OCI-LY7 (cell line): ENCODE data around the gene SLC11A2. TPM values are rescaled to one million over a fixed set of nuclear protein-coding genes. Genes with fewer than 3 reads are reported as not detected.

ENCODE experiments used
- BruUV-seq: library from RNA; stranded (reverse); fragments of 400-500 nt; replicated peaks from 2 replicates; lab custom pipeline; 2021; lab: Mats Ljungman, UMichigan
- CTCF ChIA-PET: fragments of 300-600 bp; sonication (Branson Sonifier 250); formaldehyde crosslinking; loops from one replicate; lab custom pipeline; 2022; ENCODE audit warnings: antibody characterized with exemption; ENCODE audit not compliant: unreplicated experiment; lab: Charles Lee
- POLR2A ChIA-PET: fragments of 300-600 bp; sonication (Branson Sonifier 250); formaldehyde crosslinking; loops from one replicate; lab custom pipeline; 2022; ENCODE audit warnings: antibody characterized with exemption; lab: Charles Lee
- DNase-seq: peaks from one replicate; pipeline ENCODE4 v3.0.0-alpha.2; 2015; ENCODE audit warnings: low spot score
- H2AFZ ChIP-seq: fragments of 200-600 bp; sonication (generic), shearing (Covaris generic); 2 replicates; pipeline ENCODE4 v1.6.1; 2014; ENCODE audit warnings: mild to moderate bottlenecking, antibody characterized with exemption, low read length, moderate library complexity
- H3K27ac ChIP-seq: fragments of 200-600 bp; sonication (generic); 2 replicates; pipeline ENCODE4 v1.5.1; 2014; ENCODE audit warnings: mixed run types, low read depth, mild to moderate bottlenecking, moderate library complexity, low read length, inconsistent platforms; ENCODE audit not compliant: poor library complexity, severe bottlenecking
- H3K36me3 ChIP-seq: fragments of 200-600 bp; sonication (generic); 2 replicates; pipeline ENCODE4 v1.6.1; 2014; ENCODE audit warnings: mild to moderate bottlenecking, antibody characterized with exemption, low read length, moderate library complexity, mixed read lengths; ENCODE audit not compliant: insufficient read depth
- H3K4me1 ChIP-seq: fragments of 200-600 bp; sonication (generic); 2 replicates; pipeline ENCODE4 v1.5.1; 2014; ENCODE audit warnings: mild to moderate bottlenecking, low read length; ENCODE audit not compliant: insufficient read depth, poor library complexity, severe bottlenecking
- H3K4me2 ChIP-seq: fragments of 200-600 bp; sonication (generic); 2 replicates; pipeline ENCODE4 v1.6.1; 2014; ENCODE audit warnings: mild to moderate bottlenecking, low read length
- H3K4me3 ChIP-seq: fragments of 200-600 bp; sonication (generic); 2 replicates; pipeline ENCODE4 v1.5.1; 2014; ENCODE audit warnings: mild to moderate bottlenecking, low read depth, low read length; ENCODE audit not compliant: poor library complexity, severe bottlenecking
- H3K79me2 ChIP-seq: fragments of 200-600 bp; sonication (generic); 2 replicates; pipeline ENCODE4 v1.6.1; 2016; ENCODE audit warnings: low read depth, mild to moderate bottlenecking, low read length, moderate library complexity, mixed read lengths; ENCODE audit not compliant: insufficient read depth
- H3K9me2 ChIP-seq: fragments of 200-600 bp; sonication (generic); 2 replicates; pipeline ENCODE4 v1.6.1; 2016; ENCODE audit warnings: mild to moderate bottlenecking, low read length, mixed read lengths; ENCODE audit not compliant: insufficient read depth
- H3K9me3 ChIP-seq: fragments of 200-600 bp; sonication (generic); 2 replicates; pipeline ENCODE4 v1.6.1; 2014; ENCODE audit warnings: mild to moderate bottlenecking, mixed run types, low read length, mixed read lengths
- H4K20me1 ChIP-seq: fragments of 200-600 bp; sonication (generic); 2 replicates; pipeline ENCODE4 v1.6.1; 2014; ENCODE audit warnings: mild to moderate bottlenecking, antibody characterized with exemption, low read length, moderate library complexity, mixed read lengths; ENCODE audit not compliant: insufficient read depth
- EZH2phosphoT487 ChIP-seq: fragments of 200-600 bp; sonication (generic); IDR thresholded peaks from 2 replicates; pipeline ENCODE4 v1.6.1; 2018; ENCODE audit warnings: low read depth, borderline replicate concordance, mild to moderate bottlenecking, mixed run types, antibody characterized with exemption, low read length, moderate library complexity, mixed read lengths
- intact Hi-C: fragments of 100-400 bp; cut with micrococcal nuclease; formaldehyde crosslinking; loops from one replicate; pipeline ENCODE4 v1.10.0; 2022; ENCODE audit not compliant: unreplicated experiment
- total RNA-seq, 2 experiments: library from RNA; depleted of rRNA in 1 of 2; stranded (reverse); fragments of >200 nt in 1 of 2; shearing (Covaris generic) in 1 of 2; gene quantifications; 2 replicates each; pipeline ENCODE4 v1.2.3, GENCODE V29; 2014 to 2022
- TF ChIP-seq, protein P1 (sequence below): fragments of 200-600 bp; sonication (generic); conservative IDR thresholded peaks from 2 replicates; pipeline ENCODE4 v1.5.1; 2014; ENCODE audit warnings: mild to moderate bottlenecking, antibody characterized with exemption, low read length, moderate library complexity, mixed read lengths

The SLC11A2 gene
- total RNA-seq, 2 experiments from 2014 or later = 35.0 to 43.6 TPM

DNA sequence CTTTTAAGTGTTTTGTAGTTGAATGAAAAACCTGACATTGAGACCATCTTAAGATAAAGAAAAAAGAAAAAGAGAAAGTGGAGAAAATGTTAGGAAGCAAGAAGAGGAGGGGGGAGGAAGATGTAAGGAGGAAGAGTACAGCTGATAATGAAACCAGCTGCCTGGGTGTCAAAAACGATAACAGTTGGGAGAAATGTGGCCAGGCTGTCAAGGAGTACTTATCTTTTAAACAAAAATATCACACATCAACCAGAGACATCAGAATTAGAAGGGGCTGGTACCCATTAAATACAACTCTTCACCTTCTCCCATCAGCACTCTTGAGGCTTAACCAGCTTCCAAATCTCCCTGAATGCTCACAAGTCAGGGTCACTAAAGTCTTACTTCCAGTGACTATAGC is 4.5 kb downstream of the SLC11A2 start:
- Histone ChIP-seq H3K79me2 (peaks cover 84% of the 10 kb centered on the region), H3K4me1 (peaks cover 22% of the 10 kb centered on the region), H3K27ac (no peak overlapping the region), H3K36me3 (peaks cover 16% of the 10 kb centered on the region), H3K9me3 (no peaks in the 10 kb centered on the region), H3K4me2 (no peak overlapping the region), H4K20me1 (0 out of 2 replicates have a peak, but pooled peaks cover 14% of the 10 kb centered on the region), H3K9me2 (no peaks in the 10 kb centered on the region), H2AFZ (no peak overlapping the region), H3K4me3 (no peak overlapping the region)
- no peak for DNase-seq
- ChIA-PET CTCF (no interaction called here), POLR2A (interaction anchor here (0.5 to 0.9 kb wide), 4 partner anchors 9 to 300 kb away, joined by 3 to 5 read pairs (median 4); no protein-coding TSS in a partner anchor)
- TF ChIP-seq EZH2phosphoT487 = no peak
- TF ChIP-seq, protein P1, sequence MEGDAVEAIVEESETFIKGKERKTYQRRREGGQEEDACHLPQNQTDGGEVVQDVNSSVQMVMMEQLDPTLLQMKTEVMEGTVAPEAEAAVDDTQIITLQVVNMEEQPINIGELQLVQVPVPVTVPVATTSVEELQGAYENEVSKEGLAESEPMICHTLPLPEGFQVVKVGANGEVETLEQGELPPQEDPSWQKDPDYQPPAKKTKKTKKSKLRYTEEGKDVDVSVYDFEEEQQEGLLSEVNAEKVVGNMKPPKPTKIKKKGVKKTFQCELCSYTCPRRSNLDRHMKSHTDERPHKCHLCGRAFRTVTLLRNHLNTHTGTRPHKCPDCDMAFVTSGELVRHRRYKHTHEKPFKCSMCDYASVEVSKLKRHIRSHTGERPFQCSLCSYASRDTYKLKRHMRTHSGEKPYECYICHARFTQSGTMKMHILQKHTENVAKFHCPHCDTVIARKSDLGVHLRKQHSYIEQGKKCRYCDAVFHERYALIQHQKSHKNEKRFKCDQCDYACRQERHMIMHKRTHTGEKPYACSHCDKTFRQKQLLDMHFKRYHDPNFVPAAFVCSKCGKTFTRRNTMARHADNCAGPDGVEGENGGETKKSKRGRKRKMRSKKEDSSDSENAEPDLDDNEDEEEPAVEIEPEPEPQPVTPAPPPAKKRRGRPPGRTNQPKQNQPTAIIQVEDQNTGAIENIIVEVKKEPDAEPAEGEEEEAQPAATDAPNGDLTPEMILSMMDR = no peak
- intact Hi-C loops = no loop called here
- BruUV-seq = no TSS peak

DNA sequence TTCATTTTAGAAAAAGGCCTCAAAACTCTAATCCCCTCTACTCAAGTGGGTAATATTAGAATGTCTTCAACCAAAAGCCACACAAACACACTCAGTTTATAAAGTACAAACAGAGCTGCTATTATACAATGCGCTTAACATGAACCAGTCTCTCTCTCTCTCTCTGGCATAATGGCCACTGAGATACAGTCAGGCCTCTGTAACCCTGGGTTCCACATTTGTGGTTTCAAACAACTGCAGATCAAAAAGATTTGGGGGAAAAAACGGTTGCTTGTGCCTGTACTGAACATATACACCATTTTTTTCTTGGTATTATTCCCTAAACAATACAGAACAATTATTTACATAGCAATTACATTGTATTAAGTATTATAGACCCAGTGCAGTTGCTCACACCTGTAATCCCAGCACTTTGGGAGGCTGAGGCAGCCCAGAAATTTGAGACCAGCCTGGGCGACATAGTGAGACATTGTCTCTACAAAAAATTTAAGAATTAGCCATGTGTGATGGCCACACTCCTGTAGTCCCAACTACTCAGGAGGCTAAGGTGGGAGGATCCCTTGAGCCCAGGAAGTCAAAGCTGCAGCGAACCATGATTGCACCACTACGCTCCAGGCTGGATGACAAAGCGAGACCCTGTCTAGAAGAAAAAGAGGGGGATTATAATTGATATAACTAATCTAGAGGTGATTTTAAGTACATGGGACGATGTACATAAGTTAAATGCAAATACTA is 5.6 kb downstream of the SLC11A2 start:
- intact Hi-C loops = no loop called here
- H3K79me2 ChIP-seq = peaks cover 84% of the 10 kb centered on the region
- no peaks in the 10 kb centered on the region for H3K9me2 ChIP-seq
- no TSS peak for BruUV-seq
- H3K36me3 ChIP-seq = peaks cover 16% of the 10 kb centered on the region
- ChIA-PET CTCF (no interaction called here), POLR2A (interaction anchor here (0.8 to 1.4 kb wide), 2 partner anchors 50 to 96 kb away, joined by 3 to 5 read pairs; a partner anchor contains a TSS)
- H3K4me2 ChIP-seq = no peak overlapping the region
- H3K27ac ChIP-seq = no peak overlapping the region
- DNase-seq = no peak
- 0 out of 2 replicates have a peak, but pooled peaks cover 14% of the 10 kb centered on the region for H4K20me1 ChIP-seq
- peaks cover 18% of the 10 kb centered on the region for H3K4me1 ChIP-seq
- H3K9me3 ChIP-seq = no peaks in the 10 kb centered on the region
- TF ChIP-seq EZH2phosphoT487 = no peak
- TF ChIP-seq, protein P1 = no peak
- H3K4me3 ChIP-seq = no peak overlapping the region
- H2AFZ ChIP-seq = no peak overlapping the region

DNA sequence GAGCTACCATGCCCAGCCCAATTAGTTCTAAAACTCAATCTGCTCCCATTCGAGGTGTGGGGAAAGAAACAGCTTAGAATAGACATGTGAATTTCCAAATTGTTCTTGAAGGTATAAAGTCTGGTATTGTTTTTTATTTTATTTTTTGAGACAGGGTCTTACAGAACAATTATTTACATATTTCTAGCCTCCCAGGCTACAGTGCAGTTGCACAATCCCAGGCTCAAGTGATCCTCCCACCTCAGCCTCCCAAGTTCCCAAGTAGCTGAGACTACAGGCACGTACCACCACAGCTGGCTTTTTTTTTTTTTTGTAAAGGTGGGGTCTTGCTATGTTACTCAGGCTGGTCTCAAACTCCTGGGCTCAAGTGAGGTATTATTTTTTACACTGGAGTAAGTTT is 6.3 kb downstream of the SLC11A2 start:
- no TSS peak for BruUV-seq
- no peak overlapping the region for H3K4me2 ChIP-seq
- DNase-seq = no peak
- no peak overlapping the region for H2AFZ ChIP-seq
- H3K27ac ChIP-seq = no peak overlapping the region
- TF ChIP-seq, protein P1 = no peak
- TF ChIP-seq EZH2phosphoT487 = no peak
- no peaks in the 10 kb centered on the region for H3K9me3 ChIP-seq
- ChIA-PET POLR2A (interaction anchor here (0.8 to 1.4 kb wide), 3 partner anchors 16 to 95 kb away, joined by 3 to 5 read pairs (median 3); a partner anchor contains a TSS), CTCF (no interaction called here)
- peaks cover 16% of the 10 kb centered on the region for H3K36me3 ChIP-seq
- H3K4me1 ChIP-seq = peaks cover 13% of the 10 kb centered on the region
- no peak overlapping the region for H3K4me3 ChIP-seq
- H3K9me2 ChIP-seq = no peaks in the 10 kb centered on the region
- intact Hi-C loops = no loop called here
- H4K20me1 ChIP-seq = 0 out of 2 replicates have a peak, but pooled peaks cover 10% of the 10 kb centered on the region
- peaks cover 80% of the 10 kb centered on the region for H3K79me2 ChIP-seq
